K562 (cell line): ENCODE measurements around the gene MAP3K6. TPM values are rescaled to one million over a fixed set of nuclear protein-coding genes. Genes with fewer than 3 reads are reported as not detected.

Source experiments
- ADNP ChIP-seq: fragments of 200-800 bp; sonication (Bioruptor generic); IDR thresholded peaks from 2 replicates; pipeline ENCODE4 v1.6.1; 2016; ENCODE audit warnings: missing genetic modification characterization, missing compliant biosample characterization
- ARID2 ChIP-seq: fragments of 450-650 bp; IDR thresholded peaks from 2 replicates; pipeline ENCODE4 v1.6.1; 2017; ENCODE audit warnings: antibody characterized with exemption, mild to moderate bottlenecking
- BCL6 ChIP-seq: fragments of 250-450 bp; sonication (Bioruptor Pico); IDR thresholded peaks from 2 replicates; pipeline ENCODE4 v1.4.0; 2020
- BRCA1 ChIP-seq, 2 experiments: fragments of 450-650 bp in 1 of 2; sonication (generic) in 1 of 2; formaldehyde crosslinking in 1 of 2; IDR thresholded peaks; 2 replicates each; pipeline versions ENCODE4 v1.5.0 to v1.6.1; 2017 to 2020; ENCODE audit warnings: mild to moderate bottlenecking in 1 of 2, missing genetic modification reagents in 1 of 2
- CCNT2 ChIP-seq: IDR thresholded peaks from 2 replicates; pipeline ENCODE4 v1.6.1; 2011; ENCODE audit warnings: borderline replicate concordance, low read depth, mild to moderate bottlenecking, moderate library complexity, mixed read lengths, low read length; ENCODE audit not compliant: insufficient read length; ENCODE audit errors: extremely low read depth
- CSDE1 ChIP-seq, 2 experiments: fragments of 450-650 bp; IDR thresholded peaks; 2 replicates each; pipeline ENCODE4 v1.6.1; 2016; ENCODE audit warnings: mild to moderate bottlenecking in 1 of 2
- DMBX1 ChIP-seq: fragments of 250-450 bp; sonication (Bioruptor Pico); IDR thresholded peaks from 2 replicates; pipeline ENCODE4 v1.8.0; 2022; ENCODE audit warnings: inconsistent platforms, mild to moderate bottlenecking, moderate library complexity, borderline replicate concordance
- ESRRB ChIP-seq: fragments of 250-450 bp; sonication (Bioruptor Pico); IDR thresholded peaks from 2 replicates; pipeline ENCODE4 v1.5.0; 2020; ENCODE audit warnings: mild to moderate bottlenecking, moderate library complexity, borderline replicate concordance
- FOSL1 ChIP-seq: fragments of 200-800 bp; sonication (Bioruptor generic); conservative IDR thresholded peaks from 2 replicates; pipeline ENCODE4 v1.6.1; 2016; ENCODE audit warnings: missing genetic modification characterization, missing compliant biosample characterization
- HDGF ChIP-seq: fragments of 450-650 bp; IDR thresholded peaks from 2 replicates; pipeline ENCODE4 v1.6.1; 2016
- JUNB ChIP-seq: fragments of 450-650 bp; formaldehyde crosslinking; conservative IDR thresholded peaks from 2 replicates; pipeline ENCODE4 v1.4.0; 2020; ENCODE audit warnings: mild to moderate bottlenecking
- KDM1A ChIP-seq, 2 experiments: fragments of 450-650 bp; IDR thresholded peaks; 2 replicates each; pipeline ENCODE4 v1.6.1; 2016; ENCODE audit warnings: mild to moderate bottlenecking in 2 of 2
- MECOM ChIP-seq: fragments of 250-450 bp; sonication (Bioruptor Pico); IDR thresholded peaks from 2 replicates; pipeline ENCODE4 v1.8.0; 2022; ENCODE audit warnings: inconsistent platforms
- MEIS2 ChIP-seq: fragments of 450-650 bp; IDR thresholded peaks from 2 replicates; pipeline ENCODE4 v1.6.1; 2014; ENCODE audit warnings: mild to moderate bottlenecking; ENCODE audit not compliant: partially characterized antibody
- POLR2H ChIP-seq: IDR thresholded peaks from 2 replicates; pipeline ENCODE4 v1.6.1; 2016; ENCODE audit warnings: missing genetic modification characterization, low read depth, mild to moderate bottlenecking, control low read depth, missing compliant biosample characterization, moderate library complexity
- SETDB1 ChIP-seq: IDR thresholded peaks from one replicate; pipeline ENCODE4 v1.6.1; 2012; ENCODE audit warnings: low read length, control low read depth, inconsistent platforms
- SMAD1 ChIP-seq: fragments of 150-350 bp; IDR thresholded peaks from 2 replicates; pipeline ENCODE4 v1.6.1; 2014; ENCODE audit warnings: low read length, low read depth; ENCODE audit not compliant: partially characterized antibody
- SP1 ChIP-seq: sonication (generic); formaldehyde crosslinking; IDR thresholded peaks from 2 replicates; pipeline ENCODE4 v1.8.1; 2022; ENCODE audit warnings: mild to moderate bottlenecking, missing genetic modification reagents
- ZNF263 ChIP-seq: sonication (generic); formaldehyde crosslinking; IDR thresholded peaks from 2 replicates; pipeline ENCODE4 v1.8.0; 2022; ENCODE audit warnings: mild to moderate bottlenecking, missing genetic modification reagents, borderline replicate concordance
- ZNF41 ChIP-seq: fragments of 250-450 bp; sonication (Bioruptor Pico); conservative IDR thresholded peaks from 2 replicates; pipeline ENCODE4 v1.4.0; 2020; ENCODE audit warnings: mild to moderate bottlenecking
- ZNF444 ChIP-seq: fragments of 250-450 bp; sonication (Bioruptor Pico); IDR thresholded peaks from 2 replicates; pipeline ENCODE4 v1.4.0; 2020; ENCODE audit warnings: mild to moderate bottlenecking, moderate library complexity
- polyA plus RNA-seq, 8 experiments: library from polyadenylated mRNA; depleted of rRNA in 4 of 8; stranded (reverse) in 5 of 8; unstranded in 3 of 8; fragments of >200 nt; fragmentation: Nextera tagmentation in 2 of 8; fragmentation: Illumina TruSeq in 1 of 8; extraction: Ambion mirVana in 2 of 8; extraction: Trizol in 1 of 8; gene quantifications; 2 replicates each; pipeline versions ENCODE4 v1.2.1 to v1.2.3, GENCODE V29; 2011 to 2014; ENCODE audit warnings: inconsistent platforms in 1 of 8, missing spikeins in 1 of 8
- total RNA-seq, 7 experiments: library from RNA; depleted of rRNA in 6 of 7; stranded (reverse); fragments of >200 nt in 6 of 7; fragmentation: Illumina TruSeq in 2 of 7; extraction: Trizol in 2 of 7; gene quantifications; 2 replicates each; pipeline versions ENCODE4 v1.2.1 to v1.2.3, GENCODE V29; 2011 to 2021; ENCODE audit warnings: low replicate concordance in 1 of 7
- TF ChIP-seq, protein P1 (sequence below): fragments of 450-650 bp; IDR thresholded peaks from one replicate; pipeline ENCODE4 v1.6.1; 2018; ENCODE audit warnings: mild to moderate bottlenecking, moderate library complexity; ENCODE audit not compliant: partially characterized antibody
- TF ChIP-seq, protein P2 (sequence below): sonication (generic); formaldehyde crosslinking; IDR thresholded peaks from 2 replicates; pipeline ENCODE4 v1.9.0; 2022; ENCODE audit warnings: mild to moderate bottlenecking, missing genetic modification reagents
- TF ChIP-seq, protein P3 (sequence below): fragments of 250-450 bp; sonication (Bioruptor Pico); IDR thresholded peaks from 2 replicates; pipeline ENCODE4 v1.5.0; 2021
- TF ChIP-seq, protein P4 (sequence below): fragments of 250-450 bp; sonication (Bioruptor Pico); IDR thresholded peaks from 2 replicates; pipeline ENCODE4 v1.8.0; 2022; ENCODE audit warnings: inconsistent platforms, mild to moderate bottlenecking, moderate library complexity, borderline replicate concordance
- TF ChIP-seq, protein P5 (sequence below): fragments of 250-450 bp; sonication (Bioruptor Pico); IDR thresholded peaks from 2 replicates; pipeline ENCODE4 v1.8.0; 2022; ENCODE audit warnings: moderate library complexity, mild to moderate bottlenecking, inconsistent platforms

Gene MAP3K6
- total and polyA plus RNA-seq, 9 of the 15 experiments (the other 6 are each of a cell fraction or from before 2014, with no cell fraction given), result 0.99 to 21.9 (median 7.0) TPM

DNA sequence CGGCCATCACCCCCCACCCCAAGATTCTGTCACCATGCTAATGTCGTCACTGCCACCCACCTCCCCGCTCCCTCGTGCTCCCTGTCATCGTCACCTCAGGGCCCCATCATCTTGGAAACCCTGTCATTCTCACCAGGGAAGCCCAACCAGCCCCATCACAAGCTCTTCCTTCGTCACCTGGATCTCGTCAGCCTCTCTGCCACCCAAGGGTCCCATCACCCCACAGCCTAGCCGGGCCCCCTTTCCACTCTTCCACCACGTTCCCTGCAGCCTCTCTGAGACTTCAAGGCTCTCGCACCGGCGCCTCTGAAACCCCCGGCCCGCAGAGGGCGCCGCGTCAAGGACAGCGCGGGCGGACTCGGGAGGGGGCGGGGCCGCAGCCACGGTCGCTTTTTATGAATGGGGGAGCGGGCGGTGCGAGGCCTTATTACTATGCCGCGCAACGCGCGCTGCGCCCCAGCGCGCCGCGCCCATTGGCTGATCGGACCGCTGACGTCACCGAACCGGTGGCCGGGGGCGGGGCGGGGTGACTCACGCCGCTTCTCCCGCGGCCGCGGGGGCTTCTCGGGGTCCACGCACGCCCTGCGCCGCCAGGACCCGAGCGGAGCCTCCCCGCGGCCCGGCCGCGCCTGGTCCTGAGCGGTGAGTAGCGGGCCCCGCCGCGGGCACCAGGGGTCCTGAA lies 25.5 kb upstream of the MAP3K6 start, which contains the start of gene GPR3 (continued):
- TF ChIP-seq FOSL1 (tag) (peak; percentile 98), ZNF263 (no peak), CSDE1 (IDR thresholded peaks at IDR 0.05) (no peak), BCL6 (CRISPR knock-in tag) (no peak), KDM1A (IDR thresholded peaks at IDR 0.05) (no peak), POLR2H (tag) (no peak), SP1 (CRISPR knock-in tag) (peak; percentile 90), JUNB (CRISPR knock-in tag) (peak; percentile 93), DMBX1 (CRISPR knock-in tag) (0 out of 2 replicates have a peak, but pooled peaks have one; percentile 43), SETDB1 (no peak), SMAD1 (no peak), MEIS2 (peak; percentile 57), ESRRB (no peak), ARID2 (no peak), MECOM (CRISPR knock-in tag) (no peak), BRCA1 (IDR thresholded peaks at IDR 0.05) (no peak), BRCA1 (CRISPR knock-in tag; IDR thresholded peaks at IDR 0.05) (no peak), ZNF444 (no peak), ZNF41 (no peak), CCNT2 (peak; percentile 90), ADNP (no peak), HDGF (no peak; the same call in 1 of the 2 replicates)
- TF ChIP-seq, protein P1, sequence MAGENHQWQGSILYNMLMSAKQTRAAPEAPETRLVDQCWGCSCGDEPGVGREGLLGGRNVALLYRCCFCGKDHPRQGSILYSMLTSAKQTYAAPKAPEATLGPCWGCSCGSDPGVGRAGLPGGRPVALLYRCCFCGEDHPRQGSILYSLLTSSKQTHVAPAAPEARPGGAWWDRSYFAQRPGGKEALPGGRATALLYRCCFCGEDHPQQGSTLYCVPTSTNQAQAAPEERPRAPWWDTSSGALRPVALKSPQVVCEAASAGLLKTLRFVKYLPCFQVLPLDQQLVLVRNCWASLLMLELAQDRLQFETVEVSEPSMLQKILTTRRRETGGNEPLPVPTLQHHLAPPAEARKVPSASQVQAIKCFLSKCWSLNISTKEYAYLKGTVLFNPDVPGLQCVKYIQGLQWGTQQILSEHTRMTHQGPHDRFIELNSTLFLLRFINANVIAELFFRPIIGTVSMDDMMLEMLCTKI, result no peak
- TF ChIP-seq, protein P2, sequence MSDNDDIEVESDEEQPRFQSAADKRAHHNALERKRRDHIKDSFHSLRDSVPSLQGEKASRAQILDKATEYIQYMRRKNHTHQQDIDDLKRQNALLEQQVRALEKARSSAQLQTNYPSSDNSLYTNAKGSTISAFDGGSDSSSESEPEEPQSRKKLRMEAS (CRISPR knock-in tag), result peak; percentile 57
- TF ChIP-seq, protein P3, sequence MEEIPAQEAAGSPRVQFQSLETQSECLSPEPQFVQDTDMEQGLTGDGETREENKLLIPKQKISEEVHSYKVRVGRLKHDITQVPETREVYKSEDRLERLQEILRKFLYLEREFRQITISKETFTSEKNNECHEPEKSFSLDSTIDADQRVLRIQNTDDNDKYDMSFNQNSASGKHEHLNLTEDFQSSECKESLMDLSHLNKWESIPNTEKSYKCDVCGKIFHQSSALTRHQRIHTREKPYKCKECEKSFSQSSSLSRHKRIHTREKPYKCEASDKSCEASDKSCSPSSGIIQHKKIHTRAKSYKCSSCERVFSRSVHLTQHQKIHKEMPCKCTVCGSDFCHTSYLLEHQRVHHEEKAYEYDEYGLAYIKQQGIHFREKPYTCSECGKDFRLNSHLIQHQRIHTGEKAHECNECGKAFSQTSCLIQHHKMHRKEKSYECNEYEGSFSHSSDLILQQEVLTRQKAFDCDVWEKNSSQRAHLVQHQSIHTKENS (CRISPR knock-in tag), result no peak
- TF ChIP-seq, protein P4, sequence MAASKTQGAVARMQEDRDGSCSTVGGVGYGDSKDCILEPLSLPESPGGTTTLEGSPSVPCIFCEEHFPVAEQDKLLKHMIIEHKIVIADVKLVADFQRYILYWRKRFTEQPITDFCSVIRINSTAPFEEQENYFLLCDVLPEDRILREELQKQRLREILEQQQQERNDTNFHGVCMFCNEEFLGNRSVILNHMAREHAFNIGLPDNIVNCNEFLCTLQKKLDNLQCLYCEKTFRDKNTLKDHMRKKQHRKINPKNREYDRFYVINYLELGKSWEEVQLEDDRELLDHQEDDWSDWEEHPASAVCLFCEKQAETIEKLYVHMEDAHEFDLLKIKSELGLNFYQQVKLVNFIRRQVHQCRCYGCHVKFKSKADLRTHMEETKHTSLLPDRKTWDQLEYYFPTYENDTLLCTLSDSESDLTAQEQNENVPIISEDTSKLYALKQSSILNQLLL, result no peak
- TF ChIP-seq, protein P5, sequence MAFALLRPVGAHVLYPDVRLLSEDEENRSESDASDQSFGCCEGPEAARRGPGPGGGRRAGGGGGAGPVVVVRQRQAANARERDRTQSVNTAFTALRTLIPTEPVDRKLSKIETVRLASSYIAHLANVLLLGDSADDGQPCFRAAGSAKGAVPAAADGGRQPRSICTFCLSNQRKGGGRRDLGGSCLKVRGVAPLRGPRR (CRISPR knock-in tag), result no peak
